Fibroblast of skin of left quadriceps (primary cell): ENCODE measurements around the gene ATP8A2.
"Not testable (repeated sequence)": the region's sequence is repeated elsewhere in the genome, so short reads cannot be mapped to it uniquely, and the experiment has no call there.

Experiments
- DNase-seq, 2 experiments: peaks; one replicate each; pipeline ENCODE4 v3.0.0-alpha.2; 2013; ENCODE audit warnings: low read depth in 2 of 2

ATP8A2 gene

GRCh38 chr13:25765266-25765665, 393.5 kb downstream of the ATP8A2 start:
- no peak for DNase-seq

GRCh38 chr13:25766576-25766975, 394.8 kb downstream of the ATP8A2 start:
- DNase-seq = no peak

- no peak for DNase-seq
These were observed 395.2 kb downstream of the ATP8A2 start for GRCh38 chr13:25766991-25767390.

GRCh38 chr13:25768376-25768775, 396.6 kb downstream of the ATP8A2 start:
- DNase-seq = no peak

- peak in 1 of 2 experiments; percentile 17 for DNase-seq
These were observed 397.1 kb downstream of the ATP8A2 start for GRCh38 chr13:25768838-25769237.

GRCh38 chr13:25770601-25771000, 398.8 kb downstream of the ATP8A2 start:
- no peak for DNase-seq

- no peak for DNase-seq
These were observed 399.4 kb downstream of the ATP8A2 start for GRCh38 chr13:25771202-25771601.

- no peak for DNase-seq
These were observed 400.1 kb downstream of the ATP8A2 start for GRCh38 chr13:25771641-25772478.

GRCh38 chr13:25772534-25772933, 400.8 kb downstream of the ATP8A2 start:
- DNase-seq = not testable (repeated sequence)

- not testable (repeated sequence) for DNase-seq
These were observed 402.3 kb downstream of the ATP8A2 start for GRCh38 chr13:25774056-25774455.

- no peak for DNase-seq
These were observed 403.5 kb downstream of the ATP8A2 start for GRCh38 chr13:25775275-25775674.

GRCh38 chr13:25775986-25776385, 404.2 kb downstream of the ATP8A2 start:
- DNase-seq = no peak

- DNase-seq = no peak
These were observed 404.9 kb downstream of the ATP8A2 start for GRCh38 chr13:25776722-25777121.

GRCh38 chr13:25777509-25777908, 405.7 kb downstream of the ATP8A2 start:
- DNase-seq = no peak

GRCh38 chr13:25778365-25778764, 406.6 kb downstream of the ATP8A2 start:
- DNase-seq = no peak

- no peak for DNase-seq
These were observed 407.1 kb downstream of the ATP8A2 start for GRCh38 chr13:25778808-25779305.

GRCh38 chr13:25783076-25783475, 411.3 kb downstream of the ATP8A2 start:
- no peak for DNase-seq

GRCh38 chr13:25783601-25784024, 411.8 kb downstream of the ATP8A2 start:
- DNase-seq = no peak

GRCh38 chr13:25784119-25784518, 412.3 kb downstream of the ATP8A2 start:
- no peak for DNase-seq

GRCh38 chr13:25790137-25790536, 418.4 kb downstream of the ATP8A2 start:
- DNase-seq = not testable (repeated sequence)

- no peak for DNase-seq
These were observed 423.5 kb downstream of the ATP8A2 start for GRCh38 chr13:25795277-25795676.

GRCh38 chr13:25796474-25796873, 424.7 kb downstream of the ATP8A2 start:
- no peak for DNase-seq

- no peak for DNase-seq
These were observed 427.2 kb downstream of the ATP8A2 start for GRCh38 chr13:25798998-25799397.
